GM12874 (cell line): ENCODE data around the gene PDCD4.

ENCODE experiments used
- CTCF ChIP-seq: IDR thresholded peaks from 2 replicates; pipeline ENCODE4 v1.5.1; 2011; ENCODE audit warnings: low read depth, mild to moderate bottlenecking, control low read depth, low read length, moderate library complexity; ENCODE audit not compliant: insufficient read depth

Gene PDCD4

GRCh38 chr10:110871298-110872084 is at the start of gene PDCD4:
Gene PDCD4 (plus strand): TSS chr10:110871928. CDS start chr10:110876028, 4,100 bp downstream.
- TF ChIP-seq CTCF = no peak

GRCh38 chr10:110822035-110822711 is 49.6 kb upstream of the PDCD4 start:
- TF ChIP-seq CTCF = no peak

GRCh38 chr10:110822712-110823311 is 48.9 kb upstream of the PDCD4 start:
- TF ChIP-seq CTCF = no peak

GRCh38 chr10:110824152-110824441 is 47.6 kb upstream of the PDCD4 start:
- no peak for TF ChIP-seq CTCF

- no peak for TF ChIP-seq CTCF
Observed at GRCh38 chr10:110824660-110825059, 47.1 kb upstream of the PDCD4 start.

GRCh38 chr10:110825508-110825907 is 46.2 kb upstream of the PDCD4 start:
- TF ChIP-seq CTCF = no peak

GRCh38 chr10:110827410-110827809 is 44.3 kb upstream of the PDCD4 start:
- TF ChIP-seq CTCF = no peak
